Rectal smooth muscle tissue (tissue), 1 donor: ENCODE data around the gene RPL13A.

Experiments used
- H3K27ac ChIP-seq: one replicate; pipeline ENCODE4 v1.7.0; 2013; ENCODE audit warnings: low read depth, low read length, inconsistent platforms
- H3K27me3 ChIP-seq: one replicate; pipeline ENCODE4 v1.7.0; 2013; ENCODE audit warnings: low read length; ENCODE audit not compliant: control insufficient read depth, insufficient read depth
- H3K36me3 ChIP-seq: one replicate; pipeline ENCODE4 v1.7.0; 2013; ENCODE audit warnings: low read length; ENCODE audit not compliant: control insufficient read depth, insufficient read depth
- H3K4me1 ChIP-seq: one replicate; pipeline ENCODE4 v1.7.0; 2013; ENCODE audit warnings: low read length; ENCODE audit not compliant: control insufficient read depth, insufficient read depth
- H3K4me3 ChIP-seq: one replicate; pipeline ENCODE4 v1.7.0; 2013; ENCODE audit warnings: low read length
- H3K9ac ChIP-seq: one replicate; pipeline ENCODE4 v1.7.0; 2013; ENCODE audit warnings: low read length

RPL13A gene

GRCh38 chr19:49475191-49475917 lies 12.1 kb upstream of the RPL13A start:
- Histone ChIP-seq H3K4me1 (no peaks in the 10 kb centered on the region), H3K36me3 (no peaks in the 10 kb centered on the region), H3K27me3 (no peaks in the 10 kb centered on the region), H3K4me3 (peak overlapping the region; percentile 75), H3K9ac (no peak overlapping the region), H3K27ac (no peak overlapping the region)

- no peaks in the 10 kb centered on the region for H3K27me3 ChIP-seq
- H3K27ac ChIP-seq = no peak overlapping the region
- H3K4me1 ChIP-seq = no peaks in the 10 kb centered on the region
- H3K9ac ChIP-seq = no peak overlapping the region
- no peaks in the 10 kb centered on the region for H3K36me3 ChIP-seq
- no peak overlapping the region for H3K4me3 ChIP-seq
Observed at GRCh38 chr19:49475995-49476880, 11.2 kb upstream of the RPL13A start.

GRCh38 chr19:49479975-49480628 lies 7.3 kb upstream of the RPL13A start:
- no peak overlapping the region for H3K4me3 ChIP-seq
- no peaks in the 10 kb centered on the region for H3K4me1 ChIP-seq
- H3K27me3 ChIP-seq = no peaks in the 10 kb centered on the region
- no peaks in the 10 kb centered on the region for H3K36me3 ChIP-seq
- no peak overlapping the region for H3K9ac ChIP-seq
- H3K27ac ChIP-seq = no peak overlapping the region

- H3K27me3 ChIP-seq = no peaks in the 10 kb centered on the region
- no peak overlapping the region for H3K27ac ChIP-seq
- no peaks in the 10 kb centered on the region for H3K4me1 ChIP-seq
- no peak overlapping the region for H3K9ac ChIP-seq
- H3K4me3 ChIP-seq = no peak overlapping the region
- no peaks in the 10 kb centered on the region for H3K36me3 ChIP-seq
Observed at GRCh38 chr19:49481020-49481683, 6.3 kb upstream of the RPL13A start.

GRCh38 chr19:49486232-49486631 lies 1.2 kb upstream of the RPL13A start:
- Histone ChIP-seq H3K4me1 (peaks cover 15% of the 10 kb centered on the region), H3K27me3 (no peaks in the 10 kb centered on the region), H3K27ac (no peak overlapping the region), H3K4me3 (no peak overlapping the region), H3K36me3 (peaks cover 18% of the 10 kb centered on the region), H3K9ac (peak overlapping the region; percentile 6)

- peak overlapping the region; percentile 6 for H3K9ac ChIP-seq
- peak overlapping the region; percentile 11 for H3K4me3 ChIP-seq
- H3K27me3 ChIP-seq = no peaks in the 10 kb centered on the region
- H3K4me1 ChIP-seq = peaks cover 15% of the 10 kb centered on the region
- peaks cover 23% of the 10 kb centered on the region for H3K36me3 ChIP-seq
- H3K27ac ChIP-seq = peak overlapping the region; percentile 60
Observed at GRCh38 chr19:49486710-49487276, 615 bp upstream of the RPL13A start.

- no peaks in the 10 kb centered on the region for H3K27me3 ChIP-seq
- peaks cover 15% of the 10 kb centered on the region for H3K4me1 ChIP-seq
- H3K4me3 ChIP-seq = peak overlapping the region; percentile 100
- peak overlapping the region; percentile 96 for H3K27ac ChIP-seq
- H3K9ac ChIP-seq = peak overlapping the region; percentile 100
- peaks cover 33% of the 10 kb centered on the region for H3K36me3 ChIP-seq
Observed at GRCh38 chr19:49488046-49488862, 846 bp downstream of the RPL13A start.

GRCh38 chr19:49488863-49489537 lies 1.6 kb downstream of the RPL13A start:
- Histone ChIP-seq H3K4me1 (peaks cover 15% of the 10 kb centered on the region), H3K27ac (peak overlapping the region; percentile 51), H3K27me3 (no peaks in the 10 kb centered on the region), H3K9ac (peak overlapping the region; percentile 13), H3K36me3 (peaks cover 33% of the 10 kb centered on the region), H3K4me3 (peak overlapping the region; percentile 100)

- Histone ChIP-seq H3K4me3 (peak overlapping the region; percentile 100), H3K4me1 (peaks cover 15% of the 10 kb centered on the region), H3K27me3 (no peaks in the 10 kb centered on the region), H3K9ac (peak overlapping the region; percentile 13), H3K36me3 (peaks cover 33% of the 10 kb centered on the region), H3K27ac (peak overlapping the region; percentile 51)
Observed at GRCh38 chr19:49489601-49490167, 2.3 kb downstream of the RPL13A start.

GRCh38 chr19:49490287-49491029 lies 3.0 kb downstream of the RPL13A start:
- no peak overlapping the region for H3K27ac ChIP-seq
- H3K9ac ChIP-seq = peak overlapping the region; percentile 36
- H3K36me3 ChIP-seq = peaks cover 33% of the 10 kb centered on the region
- no peaks in the 10 kb centered on the region for H3K27me3 ChIP-seq
- peaks cover 15% of the 10 kb centered on the region for H3K4me1 ChIP-seq
- H3K4me3 ChIP-seq = no peak overlapping the region
